Measurements from ENCODE around the gene TAGLN.

Gene TAGLN

GRCh38 chr11:117199053-117199915, at the start of gene TAGLN:
Gene TAGLN, plus strand, starts transcription at chr11:117199370. Its CDS starts 3,644 bp downstream, at chr11:117203014.
- no peak for DNase-seq (ENCODE audit: low read depth)

GRCh38 chr11:117152066-117152465, 47.1 kb upstream of the TAGLN start:
- DNase-seq (ENCODE audit: low read depth): no peak

- DNase-seq (ENCODE audit: low read depth): no peak
Observed at GRCh38 chr11:117154468-117154867, 44.7 kb upstream of the TAGLN start.

GRCh38 chr11:117157507-117157906, 41.7 kb upstream of the TAGLN start:
- DNase-seq (ENCODE audit: low read depth): no peak

GRCh38 chr11:117159892-117160291, 39.3 kb upstream of the TAGLN start:
- no peak for DNase-seq (ENCODE audit: low read depth)

GRCh38 chr11:117160826-117161225, 38.3 kb upstream of the TAGLN start:
- no peak for DNase-seq (ENCODE audit: low read depth)

GRCh38 chr11:117166491-117166890, 32.7 kb upstream of the TAGLN start:
- DNase-seq (ENCODE audit: low read depth): no peak

- no peak for DNase-seq (ENCODE audit: low read depth)
Observed at GRCh38 chr11:117169736-117170135, 29.4 kb upstream of the TAGLN start.

GRCh38 chr11:117170210-117170609, 29.0 kb upstream of the TAGLN start:
- no peak for DNase-seq (ENCODE audit: low read depth)

- no peak for DNase-seq (ENCODE audit: low read depth)
Observed at GRCh38 chr11:117171007-117171403, 28.2 kb upstream of the TAGLN start.

GRCh38 chr11:117171404-117172061, 27.6 kb upstream of the TAGLN start:
- DNase-seq (ENCODE audit: low read depth): no peak

- no peak for DNase-seq (ENCODE audit: low read depth)
Observed at GRCh38 chr11:117172724-117173421, 26.3 kb upstream of the TAGLN start.

- no peak for DNase-seq (ENCODE audit: low read depth)
Observed at GRCh38 chr11:117175104-117175503, 24.1 kb upstream of the TAGLN start.

- DNase-seq (ENCODE audit: low read depth): no peak
Observed at GRCh38 chr11:117175781-117176180, 23.4 kb upstream of the TAGLN start.

- no peak for DNase-seq (ENCODE audit: low read depth)
Observed at GRCh38 chr11:117176186-117176585, 23.0 kb upstream of the TAGLN start.

GRCh38 chr11:117177534-117178209, 21.5 kb upstream of the TAGLN start:
- DNase-seq (ENCODE audit: low read depth): no peak

GRCh38 chr11:117178210-117179034, 20.7 kb upstream of the TAGLN start, which contains the start of gene SIDT2:
Gene SIDT2, plus strand, starts transcription at chr11:117178743. Its CDS starts 521 bp downstream, at chr11:117179264.
- DNase-seq (ENCODE audit: low read depth): peak; percentile 80

- DNase-seq (ENCODE audit: low read depth): peak; percentile 37
Observed at GRCh38 chr11:117179048-117179999, 19.8 kb upstream of the TAGLN start.

GRCh38 chr11:117180020-117180419, 19.1 kb upstream of the TAGLN start:
- no peak for DNase-seq (ENCODE audit: low read depth)

All from activated T-helper 1 cell treated with Interleukin-2 at 50 U/mL for 16 hours (primary cell).